Measurements from ENCODE around the gene PPP2R5C.

DNA sequence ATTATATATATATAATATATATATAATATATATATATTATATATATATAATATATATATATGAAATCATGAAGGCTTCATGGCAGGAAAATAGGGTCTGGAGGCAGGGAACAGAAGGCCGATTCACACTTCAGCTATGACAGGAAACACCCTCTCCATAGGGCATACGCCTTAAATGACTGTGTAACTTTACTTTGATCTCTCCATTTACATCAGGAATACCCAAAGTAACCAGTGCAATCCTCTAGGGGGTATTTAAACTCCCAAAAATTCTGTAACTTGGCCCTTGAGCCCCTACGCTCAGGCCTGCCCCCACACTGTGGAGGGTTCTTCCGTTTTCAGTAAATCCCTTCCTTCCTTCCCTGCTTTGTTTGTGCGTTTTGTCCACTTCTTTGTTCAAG, 40.4 kb upstream of the PPP2R5C start:
- no peak for TF ChIP-seq EZH2 (IDR thresholded peaks at IDR 0.05)
- TF ChIP-seq POLR2AphosphoS5 (IDR thresholded peaks at IDR 0.05; ENCODE audit: borderline replicate concordance, low read depth, low read length) = no peak

All from SK-N-MC (cell line).